ENCODE measurements around the gene USP3. TPM values are rescaled to one million over a fixed set of nuclear protein-coding genes. Genes with fewer than 3 reads are reported as not detected.

The USP3 gene
- polyA plus RNA-seq, 1 of the 3 experiments (the other 2 are of a cell fraction): 9.3 TPM

GRCh38 chr15:63609448-63609847 lies 105.1 kb downstream of the USP3 start:
- H3K27ac ChIP-seq (ENCODE audit: low read depth in 2 of 2, low read length in 1 of 2): peak overlapping the region in 1 of 2 experiments; percentile 60; a peak in 2 of 4 replicates
- no peaks in the 10 kb centered on the region for H3K9me2 ChIP-seq
- no peak overlapping the region for H3K4me2 ChIP-seq
- no peaks in the 10 kb centered on the region for H4K20me1 ChIP-seq (ENCODE audit: insufficient read depth)
- H3K9me3 ChIP-seq: no peaks in the 10 kb centered on the region
- peaks cover 12 to 28% of the 10 kb centered on the region in 2 experiments for H3K36me3 ChIP-seq (replicated peaks in 1 of 2; ENCODE audit: control insufficient read depth in 1 of 2, insufficient read depth in 2 of 2, low read length in 1 of 2)
- H3K27me3 ChIP-seq (ENCODE audit: insufficient read depth): no peaks in the 10 kb centered on the region
- peaks cover 18% of the 10 kb centered on the region for H3F3A ChIP-seq (replicated peaks; ENCODE audit: insufficient read depth)
- H3K4me3 ChIP-seq (ENCODE audit: low read depth in 2 of 2, low read length in 1 of 2): no peak overlapping the region
- no peak overlapping the region for H2AFZ ChIP-seq (ENCODE audit: low read depth)
- POLR2A ChIA-PET: interaction anchor here (1.0 kb wide), 1 partner anchor 9 kb away, joined by 3 read pairs; no protein-coding TSS in a partner anchor
- 57% methylated on average over 4 of the region's 6 CpGs for WGBS (ENCODE audit: low lambda C conversion rate)
- H3K4me1 ChIP-seq (ENCODE audit: control insufficient read depth in 1 of 2, insufficient read depth in 2 of 2, low read depth in 1 of 2, low read length in 1 of 2): peaks cover 10 to 20% of the 10 kb centered on the region in 2 experiments
- CTCF ChIA-PET: interaction anchor here (0.6 to 8.9 kb wide), 53 partner anchors 9 to 545 kb away, joined by 3 to 84 read pairs (median 3); partner anchors contain the start of gene FBXL22
- no peak for TF ChIP-seq RCOR1 (IDR thresholded peaks at IDR 0.05; ENCODE audit: low read length)
- no peak for TF ChIP-seq NFIC (IDR thresholded peaks at IDR 0.05; ENCODE audit: borderline replicate concordance)
- no peak for TF ChIP-seq TAF1 (IDR thresholded peaks at IDR 0.05; ENCODE audit: borderline replicate concordance, low read depth, low read length)
- TF ChIP-seq SIN3A (IDR thresholded peaks at IDR 0.05; ENCODE audit: borderline replicate concordance, low read depth, low read length): no peak
- no peak for TF ChIP-seq EZH2phosphoT487 (IDR thresholded peaks at IDR 0.05; ENCODE audit: borderline replicate concordance, low read depth)
- no peak for TF ChIP-seq IRF3 (IDR thresholded peaks at IDR 0.05; ENCODE audit: low read depth, low read length)
- TF ChIP-seq USF2 (IDR thresholded peaks at IDR 0.05; ENCODE audit: borderline replicate concordance, low read depth, low read length): no peak
- no peak for TF ChIP-seq NRF1 (IDR thresholded peaks at IDR 0.05; ENCODE audit: low read depth, low read length)
- TF ChIP-seq CHD2 (IDR thresholded peaks at IDR 0.05; ENCODE audit: low read length, partially characterized antibody): no peak
- TF ChIP-seq RAD21 (IDR thresholded peaks at IDR 0.05; ENCODE audit: low read length): no peak
- TF ChIP-seq FOXJ3 (CRISPR knock-in tag; IDR thresholded peaks at IDR 0.05): no peak
- TF ChIP-seq JUND (IDR thresholded peaks at IDR 0.05): no peak
- TF ChIP-seq FOXM1 (IDR thresholded peaks at IDR 0.05; ENCODE audit: low read depth): no peak
- no peak for TF ChIP-seq POLR2AphosphoS5 (IDR thresholded peaks at IDR 0.05; ENCODE audit: low read depth, low read length)
- TF ChIP-seq GATA2 (CRISPR knock-in tag; IDR thresholded peaks at IDR 0.05): no peak
- no peak for TF ChIP-seq SMC3 (IDR thresholded peaks at IDR 0.05; ENCODE audit: low read depth, low read length)
- TF ChIP-seq ELF1 (IDR thresholded peaks at IDR 0.05): no peak
- TF ChIP-seq REST (IDR thresholded peaks at IDR 0.05; ENCODE audit: low read depth, low read length): no peak
- DNase-seq: no peak
- H3K79me2 ChIP-seq (ENCODE audit: insufficient read depth): no peaks in the 10 kb centered on the region
- H3K9ac ChIP-seq: no peak overlapping the region

Measured in SK-N-SH (cell line).